Measurements from ENCODE around the gene TMUB2. TPM values are rescaled to one million over a fixed set of nuclear protein-coding genes. Genes with fewer than 3 reads are reported as not detected.

Gene TMUB2
- total and polyA plus RNA-seq, 2 of the 13 experiments (the other 11 are each of a cell fraction or from before 2014, with no cell fraction given) = 26.9 to 50.8 TPM

GRCh38 chr17:44144966-44145739, 41.6 kb upstream of the TMUB2 start:
- no peak overlapping the region for H3K4me3 ChIP-seq (replicated peaks in 1 of 3; ENCODE audit: insufficient read depth in 1 of 3, low read depth in 2 of 3, low read length in 3 of 3)
- peaks cover 9% of the 10 kb centered on the region for H3K79me2 ChIP-seq (ENCODE audit: insufficient read depth, low read length)
- H4K20me1 ChIP-seq (ENCODE audit: insufficient read depth, low read length) = no peaks in the 10 kb centered on the region
- intact Hi-C loops (cut with micrococcal nuclease; ENCODE audit: unreplicated experiment) (no loop called here), in situ Hi-C loops (cut with HindIII; ENCODE audit: extremely low pct_ligation_motif_present, low pct_unique_long_range_greater_than_20kb) (no loop called here)
- FAIRE-seq = no peak
- H2AFZ ChIP-seq (ENCODE audit: low read length) = no peak overlapping the region
- H3K9me3 ChIP-seq (ENCODE audit: low read length) = no peaks in the 10 kb centered on the region
- ATAC-seq = no peak
- POLR2A ChIA-PET = interaction anchor here (0.5 to 1.3 kb wide), 2 partner anchors 24 to 61 kb away, joined by 3 read pairs; no protein-coding TSS in a partner anchor
- CTCF ChIA-PET (ENCODE audit: low intra/inter-chr PET ratio, low total read pairs) = no interaction called here
- WGBS (ENCODE audit: low lambda C conversion rate) = 92% methylated on average over 7 of the region's 7 CpGs
- peaks cover 14 to 30% of the 10 kb centered on the region in 2 experiments for H3K36me3 ChIP-seq (replicated peaks in 1 of 2; ENCODE audit: control insufficient read depth in 1 of 2, insufficient read depth in 2 of 2, low read length in 2 of 2)
- no peak overlapping the region for H3K27ac ChIP-seq (ENCODE audit: extremely low read length, insufficient read depth, low read length)
- no peak for DNase-seq (ENCODE audit: low spot score)
- no peak overlapping the region for H3K9ac ChIP-seq (ENCODE audit: insufficient read depth, low read depth, low read length)
- H3K27me3 ChIP-seq (ENCODE audit: control insufficient read depth in 1 of 2, insufficient read depth in 2 of 2, low read length in 2 of 2) = no peaks in the 10 kb centered on the region
- peaks cover 27% of the 10 kb centered on the region for H3K4me1 ChIP-seq (ENCODE audit: insufficient read depth, low read length)
- H3K4me2 ChIP-seq (ENCODE audit: low read depth, low read length) = no peak overlapping the region
- BruUV-seq (replicated peaks) = no TSS peak
- TF ChIP-seq PAXIP1 (CRISPR knock-in tag; conservative IDR thresholded peaks at IDR 0.05) (no peak), GABPB1 (CRISPR knock-in tag; IDR thresholded peaks at IDR 0.05) (no peak), SIX4 (CRISPR knock-in tag; IDR thresholded peaks at IDR 0.05) (no peak), PPARG (CRISPR knock-in tag; conservative IDR thresholded peaks at IDR 0.05) (no peak), TOPORS (CRISPR knock-in tag; IDR thresholded peaks at IDR 0.05) (no peak), DMTF1 (CRISPR knock-in tag; IDR thresholded peaks at IDR 0.05) (no peak), U2AF2 (IDR thresholded peaks at IDR 0.05; ENCODE audit: low read depth, low read length) (no peak), NAIF1 (CRISPR knock-in tag; IDR thresholded peaks at IDR 0.05; ENCODE audit: borderline replicate concordance) (no peak), CENPT (CRISPR knock-in tag; IDR thresholded peaks at IDR 0.05; ENCODE audit: low read depth) (no peak), ZNF615 (CRISPR knock-in tag; IDR thresholded peaks at IDR 0.05; ENCODE audit: borderline replicate concordance) (no peak), NR2F2 (IDR thresholded peaks at IDR 0.05; ENCODE audit: borderline replicate concordance, low read depth) (no peak), YEATS4 (CRISPR knock-in tag; IDR thresholded peaks at IDR 0.05; ENCODE audit: borderline replicate concordance) (no peak), ZNF557 (CRISPR knock-in tag; IDR thresholded peaks at IDR 0.05) (no peak), ZNF530 (CRISPR knock-in tag; IDR thresholded peaks at IDR 0.05; ENCODE audit: low read depth) (no peak)
- TF ChIP-seq, protein P1, sequence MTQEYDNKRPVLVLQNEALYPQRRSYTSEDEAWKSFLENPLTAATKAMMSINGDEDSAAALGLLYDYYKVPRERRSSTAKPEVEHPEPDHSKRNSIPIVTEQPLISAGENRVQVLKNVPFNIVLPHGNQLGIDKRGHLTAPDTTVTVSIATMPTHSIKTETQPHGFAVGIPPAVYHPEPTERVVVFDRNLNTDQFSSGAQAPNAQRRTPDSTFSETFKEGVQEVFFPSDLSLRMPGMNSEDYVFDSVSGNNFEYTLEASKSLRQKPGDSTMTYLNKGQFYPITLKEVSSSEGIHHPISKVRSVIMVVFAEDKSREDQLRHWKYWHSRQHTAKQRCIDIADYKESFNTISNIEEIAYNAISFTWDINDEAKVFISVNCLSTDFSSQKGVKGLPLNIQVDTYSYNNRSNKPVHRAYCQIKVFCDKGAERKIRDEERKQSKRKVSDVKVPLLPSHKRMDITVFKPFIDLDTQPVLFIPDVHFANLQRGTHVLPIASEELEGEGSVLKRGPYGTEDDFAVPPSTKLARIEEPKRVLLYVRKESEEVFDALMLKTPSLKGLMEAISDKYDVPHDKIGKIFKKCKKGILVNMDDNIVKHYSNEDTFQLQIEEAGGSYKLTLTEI (CRISPR knock-in tag; conservative IDR thresholded peaks at IDR 0.05) = no peak

Measured in HepG2 (cell line).